ENCODE results near the gene ADRM1.

The ADRM1 gene

DNA sequence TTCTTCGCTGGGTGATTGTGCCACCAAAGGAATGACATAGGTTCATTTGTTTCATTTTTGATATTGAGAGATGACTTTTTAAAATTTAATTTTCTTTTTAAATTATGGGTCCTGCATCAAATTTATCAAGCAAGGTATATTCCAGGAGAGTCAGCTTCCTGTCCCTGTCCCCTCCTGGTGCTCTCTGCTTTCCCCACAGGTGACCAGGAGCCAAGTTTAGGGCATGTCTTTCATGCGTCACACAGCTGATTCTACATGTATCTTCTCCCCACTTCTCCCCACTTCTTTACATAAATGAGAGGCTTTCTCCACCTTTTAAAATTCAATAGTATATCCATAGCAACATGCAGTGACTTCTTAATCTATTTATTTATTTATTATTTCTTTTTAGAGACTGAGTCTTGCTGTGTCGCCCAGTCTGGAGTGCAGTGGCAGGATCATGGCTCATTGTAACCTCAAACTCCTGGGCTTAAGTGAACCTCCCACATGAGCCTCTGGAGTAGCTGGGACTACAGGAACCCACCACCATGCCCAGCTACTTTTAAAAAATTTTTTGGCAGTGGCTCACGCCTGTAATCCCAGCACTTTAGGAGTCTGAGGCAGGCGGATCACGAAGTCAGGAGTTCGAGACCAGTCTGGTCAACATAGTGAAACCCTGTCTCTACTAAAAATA is 34.4 kb upstream of the ADRM1 start:
- DNase-seq (ENCODE audit: low read depth): no peak
- TF ChIP-seq, protein P1, sequence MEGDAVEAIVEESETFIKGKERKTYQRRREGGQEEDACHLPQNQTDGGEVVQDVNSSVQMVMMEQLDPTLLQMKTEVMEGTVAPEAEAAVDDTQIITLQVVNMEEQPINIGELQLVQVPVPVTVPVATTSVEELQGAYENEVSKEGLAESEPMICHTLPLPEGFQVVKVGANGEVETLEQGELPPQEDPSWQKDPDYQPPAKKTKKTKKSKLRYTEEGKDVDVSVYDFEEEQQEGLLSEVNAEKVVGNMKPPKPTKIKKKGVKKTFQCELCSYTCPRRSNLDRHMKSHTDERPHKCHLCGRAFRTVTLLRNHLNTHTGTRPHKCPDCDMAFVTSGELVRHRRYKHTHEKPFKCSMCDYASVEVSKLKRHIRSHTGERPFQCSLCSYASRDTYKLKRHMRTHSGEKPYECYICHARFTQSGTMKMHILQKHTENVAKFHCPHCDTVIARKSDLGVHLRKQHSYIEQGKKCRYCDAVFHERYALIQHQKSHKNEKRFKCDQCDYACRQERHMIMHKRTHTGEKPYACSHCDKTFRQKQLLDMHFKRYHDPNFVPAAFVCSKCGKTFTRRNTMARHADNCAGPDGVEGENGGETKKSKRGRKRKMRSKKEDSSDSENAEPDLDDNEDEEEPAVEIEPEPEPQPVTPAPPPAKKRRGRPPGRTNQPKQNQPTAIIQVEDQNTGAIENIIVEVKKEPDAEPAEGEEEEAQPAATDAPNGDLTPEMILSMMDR (IDR thresholded peaks at IDR 0.05; ENCODE audit: low read depth, low read length, missing control alignments): no peak
- in situ Hi-C loops (cut with HindIII; ENCODE audit: low sequenced_read_pairs): no loop called here
- no peak overlapping the region for H3K4me3 ChIP-seq (ENCODE audit: low read depth, low read length)

DNA sequence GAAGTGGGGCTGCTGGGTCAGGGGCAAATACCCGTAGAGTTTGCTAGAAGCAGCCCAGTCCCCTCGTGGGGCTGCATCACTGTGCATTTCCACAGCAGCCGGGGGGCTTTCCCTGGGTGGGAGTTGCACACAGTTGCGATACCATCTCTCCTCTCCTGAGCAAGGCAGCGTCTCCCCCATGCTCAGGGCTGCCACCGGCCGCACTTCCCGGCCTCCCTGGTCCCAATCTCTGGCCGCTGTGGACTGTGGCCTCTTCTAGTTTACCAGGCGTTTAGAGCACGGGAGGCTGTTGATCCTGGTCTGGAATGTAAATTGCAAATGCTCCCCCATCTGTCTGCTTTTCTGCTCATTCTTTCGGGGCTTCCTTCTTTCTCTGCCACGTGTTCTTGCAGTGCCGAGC is 33.4 kb upstream of the ADRM1 start:
- no peak overlapping the region for H3K4me3 ChIP-seq (ENCODE audit: low read depth, low read length)
- in situ Hi-C loops (cut with HindIII; ENCODE audit: low sequenced_read_pairs): no loop called here
- no peak for DNase-seq (ENCODE audit: low read depth)
- TF ChIP-seq, protein P1 (IDR thresholded peaks at IDR 0.05; ENCODE audit: low read depth, low read length, missing control alignments): no peak

DNA sequence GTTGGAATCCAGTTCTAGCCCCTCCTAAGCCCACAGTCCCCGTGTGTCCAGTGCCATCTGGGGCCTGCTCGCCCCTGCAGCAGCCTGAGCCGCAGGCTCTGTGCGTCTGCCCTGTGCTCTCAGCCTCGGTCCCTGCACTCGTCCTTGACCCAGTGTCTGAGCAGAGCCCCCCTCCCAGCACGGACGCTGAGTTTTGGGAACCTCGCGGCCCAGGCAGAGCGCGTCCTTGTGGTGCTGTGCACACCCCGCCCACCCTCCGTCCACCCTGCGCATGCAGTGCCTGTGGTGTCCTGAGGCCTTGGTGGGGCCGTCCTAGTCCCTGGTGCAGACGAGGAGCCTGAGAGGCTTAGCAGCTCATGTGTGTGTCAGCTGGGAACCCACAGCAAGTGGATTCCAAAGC is 32.9 kb upstream of the ADRM1 start:
- no peak for DNase-seq (ENCODE audit: low read depth)
- in situ Hi-C loops (cut with HindIII; ENCODE audit: low sequenced_read_pairs): no loop called here
- no peak overlapping the region for H3K4me3 ChIP-seq (ENCODE audit: low read depth, low read length)
- TF ChIP-seq, protein P1 (IDR thresholded peaks at IDR 0.05; ENCODE audit: low read depth, low read length, missing control alignments): no peak

DNA sequence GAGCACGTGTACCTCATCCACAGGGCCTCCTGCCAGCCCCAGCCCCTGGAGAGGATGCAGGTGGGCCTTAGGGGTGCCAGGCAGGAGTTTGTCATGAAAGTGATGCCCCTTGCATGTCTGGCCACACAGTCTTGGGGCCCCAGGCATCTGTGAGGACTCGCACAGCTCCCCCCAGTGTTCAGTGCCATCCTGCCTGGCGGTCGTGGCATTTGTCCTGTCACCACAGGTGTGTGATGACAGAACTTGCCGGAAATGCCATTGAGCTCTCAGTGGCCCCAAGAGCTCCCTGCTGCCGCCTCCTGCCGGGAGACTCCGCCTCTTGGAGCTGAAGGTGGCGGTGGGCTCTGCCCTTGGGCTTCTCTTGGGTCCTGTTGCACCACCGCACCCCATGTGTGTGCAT is 30.6 kb upstream of the ADRM1 start:
- TF ChIP-seq, protein P1 (IDR thresholded peaks at IDR 0.05; ENCODE audit: low read depth, low read length, missing control alignments): no peak
- in situ Hi-C loops (cut with HindIII; ENCODE audit: low sequenced_read_pairs): no loop called here
- no peak overlapping the region for H3K4me3 ChIP-seq (ENCODE audit: low read depth, low read length)
- DNase-seq (ENCODE audit: low read depth): no peak

DNA sequence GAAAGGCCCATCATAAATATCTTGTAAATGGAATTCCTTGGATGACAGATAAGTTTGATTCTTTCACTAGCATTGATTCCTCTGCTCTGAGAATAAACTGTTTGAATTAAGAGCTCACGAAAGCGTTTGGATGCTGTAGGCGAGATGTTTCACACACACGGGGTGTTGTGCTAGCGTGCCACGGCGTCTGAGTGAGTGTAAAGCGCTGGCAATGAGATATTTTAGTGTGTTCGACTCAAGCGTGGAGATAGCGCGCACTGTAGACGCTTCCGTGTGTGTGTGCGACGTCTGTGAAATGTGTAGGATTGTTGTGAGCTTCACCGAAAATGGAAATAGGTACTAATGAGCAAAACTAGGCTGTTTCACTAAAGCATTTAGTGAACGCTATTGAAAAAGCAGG is 29.4 kb upstream of the ADRM1 start:
- in situ Hi-C loops (cut with HindIII; ENCODE audit: low sequenced_read_pairs): no loop called here
- H3K4me3 ChIP-seq (ENCODE audit: low read depth, low read length): no peak overlapping the region
- no peak for DNase-seq (ENCODE audit: low read depth)
- TF ChIP-seq, protein P1 (IDR thresholded peaks at IDR 0.05; ENCODE audit: low read depth, low read length, missing control alignments): no peak

DNA sequence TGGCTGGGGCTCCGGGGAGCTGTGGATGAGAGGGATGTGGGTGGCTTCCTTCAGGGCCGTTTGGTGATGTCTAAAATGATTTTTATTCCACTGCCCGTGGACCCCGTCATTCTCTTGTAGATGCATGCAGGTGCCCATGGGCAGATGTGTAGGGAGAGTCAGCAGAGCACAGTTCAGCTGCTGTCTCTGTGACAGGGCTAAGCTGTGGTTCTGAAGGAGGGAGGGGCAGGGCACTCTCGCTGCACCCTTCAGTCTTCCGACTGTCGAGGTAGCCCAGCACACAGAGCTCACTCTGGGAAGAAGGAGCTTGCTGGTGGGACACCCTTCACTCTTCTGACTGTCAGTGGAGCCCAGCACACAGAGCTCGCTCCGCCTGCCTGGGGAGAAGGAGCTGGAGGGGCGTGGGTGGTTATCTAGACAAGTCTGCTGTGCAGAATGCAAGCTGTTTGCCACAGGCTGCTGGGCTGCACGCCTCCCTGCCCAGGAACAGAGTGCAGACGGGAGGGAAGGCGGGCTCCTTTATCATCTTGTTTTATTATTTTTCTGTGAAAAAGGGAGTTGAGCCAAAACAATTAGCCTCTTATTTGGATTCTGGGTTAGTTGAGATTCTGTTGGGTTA is 28.4 kb upstream of the ADRM1 start:
- in situ Hi-C loops (cut with HindIII; ENCODE audit: low sequenced_read_pairs): no loop called here
- H3K4me3 ChIP-seq (ENCODE audit: low read depth, low read length): no peak overlapping the region
- TF ChIP-seq, protein P1 (IDR thresholded peaks at IDR 0.05; ENCODE audit: low read depth, low read length, missing control alignments): no peak
- DNase-seq (ENCODE audit: low read depth): no peak

Measured in astrocyte of the cerebellum (primary cell).